Measurements from ENCODE around the gene APRT. TPM values are rescaled to one million over a fixed set of nuclear protein-coding genes. Genes with fewer than 3 reads are reported as not detected.

Gene APRT
- total RNA-seq, 1 donor from 2014 or later, result 198 TPM

DNA sequence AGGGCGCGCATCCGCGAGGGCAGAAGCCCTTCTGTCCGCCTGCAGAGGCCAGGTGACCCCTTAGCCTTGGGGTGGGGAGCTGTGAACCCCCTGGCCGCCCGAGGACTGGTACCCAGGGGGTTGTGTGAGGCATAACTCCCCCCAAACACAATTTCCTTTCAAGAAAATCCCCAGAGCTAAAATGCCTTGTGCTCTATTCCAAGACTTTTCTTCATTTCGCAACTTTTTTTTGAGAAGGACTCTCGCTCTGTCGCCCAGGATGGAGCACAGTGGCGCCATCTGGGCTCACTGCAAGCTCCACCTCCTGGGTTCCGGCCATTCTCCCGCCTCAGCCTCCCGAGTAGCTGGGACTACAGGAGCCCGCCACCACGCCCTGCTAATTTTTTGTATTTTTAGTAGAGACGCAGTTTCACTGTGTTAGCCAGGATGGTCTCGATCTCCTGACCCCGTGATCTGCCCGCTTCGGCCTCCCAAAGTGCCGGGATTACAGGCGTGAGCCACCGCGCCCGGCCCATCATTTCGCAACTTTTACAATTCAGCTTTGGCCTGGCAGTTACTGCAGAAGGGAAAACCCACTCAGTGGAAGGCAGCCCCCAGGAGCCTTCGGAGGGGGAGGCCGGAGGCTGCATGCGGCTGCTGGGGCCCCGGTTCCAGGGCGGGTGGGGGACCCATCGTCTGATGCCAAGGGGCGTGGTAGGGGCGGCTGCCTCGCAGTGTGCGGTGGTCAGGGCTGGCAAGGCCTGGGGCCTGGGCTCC is 963 bp upstream of the APRT start:
- peak overlapping the region; percentile 79 for H3K27ac Mint-ChIP-seq
- H3K36me3 Mint-ChIP-seq (ENCODE audit: low read depth), result peaks cover 13% of the 10 kb centered on the region
- ATAC-seq (ENCODE audit: low read depth) (no peak), DNase-seq (no peak)
- ChIA-PET POLR2A (interaction anchor here (0.6 to 6.0 kb wide), 23 partner anchors 9 to 679 kb away, joined by 3 to 52 read pairs (median 5); partner anchors contain the start of genes CDT1, GALNS, PIEZO1 and TRAPPC2L), CTCF (interaction anchor here (0.9 to 2.9 kb wide), 6 partner anchors 45 to 355 kb away, joined by 3 to 15 read pairs (median 3); partner anchors contain the start of genes GALNS and TRAPPC2L)
- H3K4me1 Mint-ChIP-seq, result peaks cover 17% of the 10 kb centered on the region
- intact Hi-C loops (cut with micrococcal nuclease), result loop anchor here (1.0 to 10.0 kb wide), 4 partner anchors 45 to 748 kb away; partner anchors contain the start of genes RPL13, SPG7 and TRAPPC2L
- no peak for TF ChIP-seq CTCF (IDR thresholded peaks at IDR 0.05)
- H3K4me3 Mint-ChIP-seq, result peak overlapping the region; percentile 76
- H3K9me3 Mint-ChIP-seq, result no peaks in the 10 kb centered on the region
- no peaks in the 10 kb centered on the region for H3K27me3 Mint-ChIP-seq

GRCh38 chr16:88810912-88811768 is 588 bp downstream of the APRT start:
- Mint-ChIP-seq H3K36me3 (ENCODE audit: low read depth) (peaks cover 13% of the 10 kb centered on the region), H3K27ac (peak overlapping the region; percentile 86), H3K9me3 (no peaks in the 10 kb centered on the region), H3K4me1 (peaks cover 17% of the 10 kb centered on the region), H3K4me3 (peak overlapping the region; percentile 91), H3K27me3 (no peaks in the 10 kb centered on the region)
- peak; percentile 70 for DNase-seq
- ChIA-PET CTCF (interaction anchor here (0.6 to 2.9 kb wide), 7 partner anchors 24 to 74 kb away, joined by 3 to 15 read pairs (median 3); partner anchors contain the start of genes GALNS and TRAPPC2L), POLR2A (interaction anchor here (0.6 to 6.0 kb wide), 26 partner anchors 8 to 407 kb away, joined by 3 to 52 read pairs (median 4); partner anchors contain the start of genes CDT1, GALNS, MVD and PIEZO1)
- TF ChIP-seq CTCF (IDR thresholded peaks at IDR 0.05), result no peak
- ATAC-seq (ENCODE audit: low read depth), result peak; percentile 45
- intact Hi-C loops (cut with micrococcal nuclease), result loop anchor here (1.0 to 10.0 kb wide), 4 partner anchors 8 to 694 kb away; partner anchors contain the start of genes CDH15, CDT1, PIEZO1 and SPG7

DNA sequence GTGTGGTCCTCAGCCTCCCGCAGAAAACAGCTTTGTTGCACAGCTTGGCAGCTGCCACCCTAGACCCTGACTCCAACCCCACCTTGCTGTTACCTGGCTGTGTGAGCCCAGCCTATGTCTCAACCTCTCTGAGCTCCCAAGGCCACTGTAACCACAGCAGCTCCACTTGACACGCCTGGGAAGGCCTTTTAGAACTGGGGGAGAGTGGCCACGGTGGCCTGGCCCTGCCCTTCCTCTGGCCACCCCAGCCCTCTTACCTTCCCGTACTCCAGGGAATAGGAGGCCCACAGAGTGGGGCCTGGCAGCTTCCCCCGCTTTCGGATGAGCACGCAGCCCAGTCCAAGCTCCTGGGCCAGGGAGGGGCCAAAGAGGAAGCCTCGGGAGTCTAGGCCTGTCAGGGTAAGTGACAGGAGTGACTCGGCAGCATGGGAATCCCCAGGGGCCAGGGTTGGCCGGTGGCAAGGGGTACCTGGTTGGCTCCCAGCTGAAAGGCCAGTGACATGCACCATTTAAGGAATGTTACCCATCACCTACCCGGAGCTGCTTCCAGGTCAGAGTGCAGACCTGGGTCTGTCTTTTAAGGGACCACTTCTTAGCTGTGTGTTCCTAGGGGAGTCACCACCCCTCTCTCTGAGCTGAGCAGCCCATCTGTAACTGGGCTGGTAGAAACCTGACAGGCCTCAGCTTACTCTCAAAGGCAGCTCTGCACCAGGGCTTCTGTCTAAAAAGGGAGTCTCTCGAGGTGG is 1.4 kb downstream of the APRT start:
- ChIA-PET POLR2A (interaction anchor here (0.6 to 6.0 kb wide), 14 partner anchors 7 to 407 kb away, joined by 3 to 52 read pairs (median 12); partner anchors contain the start of genes CDT1, GALNS, PIEZO1 and TRAPPC2L), CTCF (interaction anchor here (1.3 to 2.9 kb wide), 4 partner anchors 28 to 73 kb away, joined by 3 to 15 read pairs (median 4); partner anchors contain the start of genes GALNS and TRAPPC2L)
- no peaks in the 10 kb centered on the region for H3K9me3 Mint-ChIP-seq
- DNase-seq, result no peak
- H3K36me3 Mint-ChIP-seq (ENCODE audit: low read depth), result peaks cover 13% of the 10 kb centered on the region
- peak overlapping the region; percentile 91 for H3K4me3 Mint-ChIP-seq
- intact Hi-C loops (cut with micrococcal nuclease), result loop anchor here (2.0 to 10.0 kb wide), 2 partner anchors 26 to 694 kb away; partner anchors contain the start of genes PIEZO1 and SPG7
- no peaks in the 10 kb centered on the region for H3K27me3 Mint-ChIP-seq
- ATAC-seq (ENCODE audit: low read depth), result no peak
- H3K4me1 Mint-ChIP-seq, result peaks cover 17% of the 10 kb centered on the region
- H3K27ac Mint-ChIP-seq, result peak overlapping the region; percentile 86
- TF ChIP-seq CTCF (IDR thresholded peaks at IDR 0.05), result no peak

DNA sequence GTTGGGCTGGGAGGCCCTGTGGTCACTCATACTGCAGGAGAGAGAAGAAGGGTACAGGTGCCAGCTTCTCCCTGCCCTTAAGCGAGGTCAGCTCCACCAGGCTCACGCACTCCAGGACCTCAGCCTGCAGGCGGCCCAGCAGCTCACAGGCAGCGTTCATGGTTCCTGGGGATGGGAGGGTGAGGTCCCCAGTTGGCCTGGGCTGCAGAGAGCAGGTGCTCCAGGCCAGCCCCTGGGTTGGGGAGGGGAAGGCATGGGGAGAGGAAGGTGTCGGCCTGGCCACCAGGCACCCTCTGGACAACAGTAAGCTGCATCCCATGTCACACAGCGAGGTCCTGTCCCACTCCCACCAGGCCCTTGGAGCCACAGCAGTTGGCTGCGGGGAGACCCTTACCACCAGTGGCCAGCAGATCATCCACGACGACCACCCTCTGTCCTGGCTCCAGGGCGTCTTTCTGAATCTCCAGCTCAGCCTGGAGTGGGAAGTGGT is 2.0 kb downstream of the APRT start:
- TF ChIP-seq CTCF (IDR thresholded peaks at IDR 0.05), result no peak

More for the DNA sequence above, 2.0 kb downstream of the APRT start:
- no peak for ATAC-seq (ENCODE audit: low read depth)
- Mint-ChIP-seq H3K4me1 (peaks cover 17% of the 10 kb centered on the region), H3K36me3 (ENCODE audit: low read depth) (peaks cover 13% of the 10 kb centered on the region), H3K4me3 (no peak overlapping the region), H3K27me3 (no peaks in the 10 kb centered on the region), H3K27ac (peak overlapping the region; percentile 12), H3K9me3 (no peaks in the 10 kb centered on the region)
- intact Hi-C loops (cut with micrococcal nuclease), result loop anchor here (2.0 to 10.0 kb wide), 2 partner anchors 25 to 695 kb away; partner anchors contain the start of genes PIEZO1 and SPG7
- ChIA-PET POLR2A (interaction anchor here (1.0 to 6.0 kb wide), 8 partner anchors 9 to 73 kb away, joined by 3 to 52 read pairs (median 17); partner anchors contain the start of genes GALNS, PIEZO1 and TRAPPC2L), CTCF (interaction anchor here (1.3 to 2.0 kb wide), 2 partner anchors 40 to 72 kb away, joined by 3 to 6 read pairs; no protein-coding TSS in a partner anchor)
- DNase-seq, result no peak

All from activated B cell treated with CpG ODN at 0.5 μM for 24 hours (primary cell).